SIG-M5 (cell line): ENCODE measurements around the gene SIAH2.

Experiments used
- DNase-seq: peaks from one replicate; lab custom pipeline; 2025; lab: John Stamatoyannopoulos, UW

SIAH2 gene

DNA sequence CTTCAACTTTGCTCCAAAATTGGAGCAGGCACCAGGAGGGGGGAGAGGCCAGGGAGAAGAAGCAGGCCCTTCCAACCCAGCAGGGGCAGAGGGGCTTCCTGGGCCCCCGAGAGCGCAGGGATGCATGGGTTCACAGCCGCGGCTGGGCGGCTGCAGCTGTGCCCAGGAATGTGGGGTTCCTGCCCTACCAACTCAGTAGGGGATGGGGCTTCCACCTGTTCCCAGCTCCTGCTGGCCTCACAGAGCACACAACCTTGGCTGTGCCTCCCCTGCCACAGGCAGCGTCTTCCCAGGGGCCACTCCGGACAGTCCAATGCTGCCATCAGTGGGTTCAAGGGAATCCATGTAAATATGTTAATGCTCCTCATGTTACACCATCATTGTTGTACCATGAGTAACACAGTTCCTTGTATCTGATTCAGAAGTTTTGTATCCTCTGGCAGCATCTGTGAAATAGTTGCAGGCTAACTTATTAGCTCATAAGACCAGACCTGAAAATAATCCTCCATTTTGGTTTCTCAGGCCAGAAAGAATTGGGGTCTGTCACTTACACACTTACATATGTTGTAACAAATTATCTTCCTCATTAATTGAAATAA, 12.1 kb upstream of the SIAH2 start:
- no peak for DNase-seq

GRCh38 chr3:150773616-150774192, 10.7 kb upstream of the SIAH2 start:
- DNase-seq: no peak

GRCh38 chr3:150771600-150771999, 8.6 kb upstream of the SIAH2 start:
- DNase-seq: no peak

- no peak for DNase-seq
Measured at GRCh38 chr3:150770681-150771080, 7.7 kb upstream of the SIAH2 start.

GRCh38 chr3:150766742-150767141, 3.8 kb upstream of the SIAH2 start:
- no peak for DNase-seq

DNA sequence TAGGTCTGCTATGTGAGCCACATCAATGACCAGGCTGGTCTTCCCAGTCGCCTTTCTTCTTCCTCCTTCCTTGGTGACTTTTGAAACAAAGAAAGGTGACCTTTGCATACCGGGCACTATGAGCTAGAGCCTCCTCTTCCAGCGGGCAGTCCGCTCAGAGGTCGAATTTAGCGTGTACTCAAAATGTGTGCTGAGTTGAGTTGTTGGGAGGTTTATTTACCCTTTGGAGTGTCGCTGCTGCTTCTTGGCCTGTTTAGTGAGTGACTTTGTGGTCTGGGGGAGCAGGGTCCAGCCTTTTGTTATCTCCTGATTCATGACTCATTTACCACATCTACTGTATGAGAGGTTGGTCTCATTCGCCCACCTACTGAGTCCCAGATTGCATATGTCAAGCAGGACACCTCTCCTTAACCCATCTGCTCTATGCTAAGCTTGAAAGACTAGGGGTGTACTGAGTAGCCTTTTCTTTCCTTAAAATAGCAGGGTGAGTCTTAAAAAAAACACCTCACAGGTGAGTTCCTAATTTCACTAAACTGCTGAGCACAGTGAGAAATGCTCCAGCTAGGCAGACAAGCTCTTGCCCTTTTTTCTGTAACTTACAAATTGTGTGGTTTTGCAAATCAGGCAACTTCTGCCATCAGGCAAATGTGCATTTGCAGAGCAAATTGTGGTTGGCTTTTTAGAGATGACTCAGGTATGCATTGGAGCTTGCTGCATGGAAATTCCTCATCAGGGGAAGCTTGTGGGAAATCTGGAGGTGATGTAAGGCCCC, 3.2 kb upstream of the SIAH2 start:
- DNase-seq: no peak

- DNase-seq: no peak
Measured at GRCh38 chr3:150764967-150765366, 2.0 kb upstream of the SIAH2 start.

GRCh38 chr3:150764566-150764965, 1.6 kb upstream of the SIAH2 start:
- no peak for DNase-seq

GRCh38 chr3:150763841-150764483, 993 bp upstream of the SIAH2 start:
- DNase-seq: no peak

DNA sequence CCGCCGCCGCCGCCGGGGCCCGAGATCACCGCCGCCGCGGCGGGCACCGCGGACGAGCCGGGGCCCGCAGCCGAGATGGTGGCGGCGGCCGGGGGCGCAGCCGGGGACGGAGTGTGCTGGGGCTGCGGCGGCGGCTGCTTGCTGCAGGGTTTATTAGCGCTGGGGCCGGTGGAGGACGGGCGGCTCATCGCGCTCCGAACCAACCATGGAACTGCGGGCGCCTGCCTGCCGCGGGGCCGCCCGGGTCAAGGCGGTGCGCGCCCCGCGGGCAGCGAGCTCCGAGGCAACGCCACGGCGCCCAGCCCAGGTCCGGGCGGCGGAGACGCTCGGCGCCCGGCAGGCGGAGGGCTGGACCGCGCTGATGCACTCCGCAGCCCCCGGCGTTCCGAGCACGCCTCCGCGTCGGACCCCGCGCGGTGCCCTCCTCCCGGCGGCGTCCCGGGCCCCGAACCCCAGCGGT, 277 bp downstream of the SIAH2 start:
- DNase-seq: no peak

DNA sequence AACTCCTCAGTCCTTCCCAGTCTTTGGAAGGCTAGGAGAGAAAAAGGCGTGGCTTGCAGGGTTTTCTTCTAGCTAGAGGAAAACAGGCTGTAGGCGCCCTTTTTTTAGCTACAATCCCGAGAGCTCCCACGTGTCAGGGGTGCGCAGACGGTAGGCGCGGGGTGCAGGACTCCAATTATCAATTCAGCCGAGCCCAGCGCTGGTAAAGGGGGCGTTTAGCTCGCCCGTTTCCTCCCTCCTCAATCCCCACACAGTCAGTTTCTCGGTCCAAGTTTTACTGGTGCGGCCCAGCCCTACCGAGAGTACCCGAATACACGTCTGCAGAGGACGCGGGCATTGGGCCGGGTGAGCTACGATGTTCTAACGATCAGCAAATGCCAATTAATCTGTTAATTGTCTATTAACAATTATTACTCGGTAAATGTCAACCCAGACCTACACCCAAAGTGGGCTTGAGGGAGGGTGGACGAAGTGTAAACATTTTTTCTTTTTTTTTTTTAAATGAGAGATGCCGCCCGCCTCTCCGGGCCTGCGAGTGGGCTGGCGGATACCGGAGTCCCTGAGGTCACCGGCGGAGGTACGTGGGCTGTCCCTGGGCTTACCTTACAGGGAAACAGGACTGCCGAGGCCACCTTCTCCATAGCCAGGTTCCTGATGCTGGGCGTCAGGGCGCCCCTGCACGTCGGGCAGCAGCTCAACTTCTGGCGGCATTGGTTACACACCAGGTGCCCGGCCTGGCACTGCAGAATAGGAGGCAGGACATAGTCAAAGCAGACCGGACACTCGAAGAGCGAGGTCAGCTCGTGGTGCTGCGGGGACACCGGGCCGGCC, 923 bp downstream of the SIAH2 start:
- DNase-seq: no peak

- no peak for DNase-seq
Measured at GRCh38 chr3:150760431-150761200, 2.4 kb downstream of the SIAH2 start.

- DNase-seq: no peak
Measured at GRCh38 chr3:150759947-150760346, 3.0 kb downstream of the SIAH2 start.

DNA sequence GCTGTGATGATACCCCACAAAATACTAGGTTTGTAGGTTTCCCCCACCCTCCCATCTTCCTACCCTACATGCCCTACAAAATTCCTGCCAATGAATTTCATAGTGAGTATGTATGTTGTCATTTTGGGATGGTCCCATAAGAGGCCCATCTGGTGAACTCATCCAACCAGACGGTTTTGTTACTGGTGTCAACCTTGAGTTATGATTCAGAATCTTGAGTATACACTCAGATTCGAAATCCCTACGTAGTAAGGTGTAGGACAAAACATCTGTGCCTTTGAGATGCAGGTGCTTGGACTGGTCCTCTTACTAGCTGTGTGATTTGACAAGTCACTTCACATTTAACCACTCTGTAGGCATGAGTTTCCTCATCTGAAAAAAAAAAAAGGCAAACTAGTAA, 3.6 kb downstream of the SIAH2 start:
- no peak for DNase-seq

- DNase-seq: no peak
Measured at GRCh38 chr3:150757768-150758167, 5.2 kb downstream of the SIAH2 start.

- no peak for DNase-seq
Measured at GRCh38 chr3:150757364-150757763, 5.6 kb downstream of the SIAH2 start.

DNA sequence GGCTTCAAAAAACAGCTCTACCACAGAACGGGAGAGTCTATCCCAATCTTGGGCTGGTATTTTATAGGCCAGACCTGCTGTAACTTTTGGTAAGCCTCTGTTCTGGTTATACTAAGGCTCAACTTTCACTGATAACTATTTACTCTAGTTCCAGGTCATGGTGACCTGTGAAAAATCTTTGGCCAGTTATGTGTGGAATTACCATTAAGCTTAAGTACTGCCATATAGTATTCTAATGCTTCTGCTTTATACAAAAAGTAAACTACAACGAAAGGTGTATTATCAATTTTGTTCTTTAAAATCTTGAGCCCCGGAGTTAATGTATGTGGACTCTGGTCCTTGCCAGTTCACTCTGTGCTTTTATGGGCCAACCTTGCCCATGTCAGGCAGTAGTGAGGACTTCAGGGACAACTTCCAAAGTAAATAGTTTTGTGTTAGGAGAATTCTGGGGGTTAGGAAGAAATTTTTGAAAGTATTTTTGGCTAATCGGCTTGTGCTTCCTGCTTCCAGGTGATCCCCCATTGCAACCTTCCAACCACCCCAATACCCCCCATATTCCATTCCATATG, 6.4 kb downstream of the SIAH2 start:
- DNase-seq: no peak

DNA sequence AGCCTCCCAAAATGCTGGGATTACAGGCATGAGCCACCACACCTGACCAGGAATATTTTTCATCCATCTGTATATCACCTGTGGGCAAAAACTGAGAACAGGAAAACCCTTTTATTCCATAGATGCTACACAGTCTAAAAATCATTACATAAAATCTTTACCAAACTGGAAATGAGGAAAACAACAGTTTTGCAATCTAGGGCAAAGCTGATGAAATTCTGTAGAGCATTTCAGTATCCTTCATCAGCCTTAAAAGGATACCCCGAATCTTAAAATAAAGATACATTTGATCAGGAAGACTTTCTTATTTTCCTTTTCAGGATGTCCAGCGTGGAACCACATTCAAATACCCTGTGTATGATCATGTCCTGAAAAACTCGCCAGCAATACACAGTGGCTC, 7.1 kb downstream of the SIAH2 start:
- no peak for DNase-seq

- no peak for DNase-seq
Measured at GRCh38 chr3:150754896-150755295, 8.1 kb downstream of the SIAH2 start.

- no peak for DNase-seq
Measured at GRCh38 chr3:150751781-150752263, 11.1 kb downstream of the SIAH2 start.

DNA sequence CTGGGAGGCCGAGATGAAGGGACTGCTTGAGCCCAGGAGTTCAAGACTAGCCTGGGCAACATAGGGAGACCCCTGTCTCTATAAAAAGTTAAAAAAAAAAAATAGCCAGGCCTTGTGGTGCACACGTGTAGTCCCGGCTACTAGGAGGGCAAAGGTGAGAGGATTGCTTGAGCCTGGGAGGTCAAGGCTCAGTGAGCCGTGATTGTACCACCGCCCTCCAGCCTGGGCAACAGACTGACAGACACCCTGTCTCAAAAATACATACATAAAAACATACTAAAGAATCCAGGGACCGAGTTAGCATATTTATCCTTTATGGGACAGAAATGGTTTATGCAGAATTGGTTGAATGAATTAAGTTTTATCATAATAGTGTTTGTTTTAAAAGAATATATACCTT, 13.7 kb downstream of the SIAH2 start:
- DNase-seq: no peak
